ENCODE results near the gene POLR1D. TPM values are rescaled to one million over a fixed set of nuclear protein-coding genes. Genes with fewer than 3 reads are reported as not detected.

Gene POLR1D
- polyA plus RNA-seq, 1 donor (not counting 4 experiments of a cell fraction or from before 2014, with no cell fraction given) = 235 TPM

DNA sequence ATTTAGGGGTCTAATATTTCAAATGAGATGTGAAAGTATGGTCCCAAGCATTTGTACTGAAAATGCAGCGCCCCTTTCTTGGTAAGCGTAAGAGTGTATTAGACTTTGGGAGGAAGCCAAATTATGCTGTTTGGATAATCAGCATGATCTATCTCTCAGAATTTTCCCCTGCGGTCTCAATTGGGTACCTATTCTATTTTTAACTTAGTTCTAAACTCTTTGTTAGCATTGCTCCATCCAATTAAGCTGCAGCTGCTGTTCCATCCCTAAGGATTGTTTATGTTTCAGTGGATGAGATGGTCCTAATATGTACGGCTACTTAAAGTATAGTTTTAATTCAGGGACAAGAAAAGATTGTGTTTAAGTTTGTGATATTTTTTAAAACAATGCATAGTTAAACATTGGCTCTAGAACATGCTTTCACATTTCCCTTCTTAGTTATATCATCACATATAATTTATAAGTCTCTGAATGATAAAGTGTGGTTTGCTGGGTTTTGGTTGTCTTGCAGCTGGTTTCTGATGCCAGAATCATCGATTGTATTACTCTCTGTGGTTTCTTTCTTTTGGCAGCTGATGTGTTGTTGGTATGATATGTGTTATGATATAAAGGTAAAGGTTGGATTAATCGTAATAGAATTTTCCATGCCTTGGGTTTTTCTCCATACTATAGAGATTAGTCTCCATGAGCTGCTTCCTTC lies 15.0 kb downstream of the POLR1D start:
- H3K27ac ChIP-seq (ENCODE audit: control insufficient read depth, insufficient read depth, low read length) = peak overlapping the region; percentile 10

DNA sequence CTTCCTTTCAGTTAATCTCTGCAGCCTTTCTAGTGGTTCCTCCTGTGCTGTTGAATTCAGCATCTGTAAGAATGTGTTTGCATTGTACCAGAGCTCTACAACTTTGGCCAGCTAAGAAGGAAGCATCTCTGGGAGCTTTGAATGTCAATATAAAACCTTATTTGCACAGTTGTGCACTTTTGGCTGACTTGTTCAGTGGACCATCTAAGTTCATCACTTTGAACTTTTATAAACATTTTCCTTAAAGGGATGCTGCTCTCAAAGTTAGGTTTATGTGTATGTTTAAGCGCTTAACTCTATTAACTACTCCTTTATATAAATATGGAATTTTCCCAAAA lies 15.6 kb downstream of the POLR1D start:
- FAIRE-seq (no peak), DNase-seq (ENCODE audit: low read depth, low spot score) (no peak)
- H2AFZ ChIP-seq (ENCODE audit: control insufficient read depth, low read length) = no peak overlapping the region
- peaks cover 0 to 2% of the 10 kb centered on the region in 2 experiments for H3K36me3 ChIP-seq (ENCODE audit: control insufficient read depth in 2 of 2, extremely low read depth in 1 of 2, insufficient read depth in 2 of 2, low read length in 2 of 2)
- no peaks in the 10 kb centered on the region for H3K9me1 ChIP-seq (ENCODE audit: control insufficient read depth, extremely low read depth, insufficient read depth, low read length)
- H4K20me1 ChIP-seq (ENCODE audit: control insufficient read depth, extremely low read depth, insufficient read depth, low read length) = no peaks in the 10 kb centered on the region
- dilution Hi-C loops (cut with MboI; ENCODE audit: extremely low pct_ligation_motif_present, low sequenced_read_pairs) = no loop called here
- H3K9ac ChIP-seq (ENCODE audit: control insufficient read depth, extremely low read depth, insufficient read depth, low read length) = no peak overlapping the region
- peaks cover 41% of the 10 kb centered on the region for H3K79me2 ChIP-seq (ENCODE audit: control insufficient read depth, insufficient read depth, low read length)
- H3K4me2 ChIP-seq (ENCODE audit: control insufficient read depth, extremely low read depth, insufficient read depth, low read depth, low read length) = peak overlapping the region; percentile 49
- peak overlapping the region; percentile 10 for H3K27ac ChIP-seq (ENCODE audit: control insufficient read depth, insufficient read depth, low read length)
- peaks cover 61% of the 10 kb centered on the region for H3K4me1 ChIP-seq (ENCODE audit: control insufficient read depth, extremely low read depth, insufficient read depth, low read length)
- H3K9me3 ChIP-seq (ENCODE audit: control insufficient read depth, low read depth, low read length) = no peaks in the 10 kb centered on the region
- H3K4me3 ChIP-seq (ENCODE audit: control insufficient read depth in 2 of 3, extremely low read depth in 1 of 3, insufficient read depth in 2 of 3, low read depth in 1 of 3, low read length in 3 of 3) = no peak overlapping the region
- TF ChIP-seq, protein P1, sequence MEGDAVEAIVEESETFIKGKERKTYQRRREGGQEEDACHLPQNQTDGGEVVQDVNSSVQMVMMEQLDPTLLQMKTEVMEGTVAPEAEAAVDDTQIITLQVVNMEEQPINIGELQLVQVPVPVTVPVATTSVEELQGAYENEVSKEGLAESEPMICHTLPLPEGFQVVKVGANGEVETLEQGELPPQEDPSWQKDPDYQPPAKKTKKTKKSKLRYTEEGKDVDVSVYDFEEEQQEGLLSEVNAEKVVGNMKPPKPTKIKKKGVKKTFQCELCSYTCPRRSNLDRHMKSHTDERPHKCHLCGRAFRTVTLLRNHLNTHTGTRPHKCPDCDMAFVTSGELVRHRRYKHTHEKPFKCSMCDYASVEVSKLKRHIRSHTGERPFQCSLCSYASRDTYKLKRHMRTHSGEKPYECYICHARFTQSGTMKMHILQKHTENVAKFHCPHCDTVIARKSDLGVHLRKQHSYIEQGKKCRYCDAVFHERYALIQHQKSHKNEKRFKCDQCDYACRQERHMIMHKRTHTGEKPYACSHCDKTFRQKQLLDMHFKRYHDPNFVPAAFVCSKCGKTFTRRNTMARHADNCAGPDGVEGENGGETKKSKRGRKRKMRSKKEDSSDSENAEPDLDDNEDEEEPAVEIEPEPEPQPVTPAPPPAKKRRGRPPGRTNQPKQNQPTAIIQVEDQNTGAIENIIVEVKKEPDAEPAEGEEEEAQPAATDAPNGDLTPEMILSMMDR (optimal IDR thresholded peaks at IDR 0.05 in 1 of 3, IDR thresholded peaks at IDR 0.05 in 1 of 3, conservative IDR thresholded peaks at IDR 0.05 in 1 of 3; ENCODE audit: extremely low read depth in 1 of 3, insufficient read depth in 2 of 3, low read length in 3 of 3) = no peak
- TF ChIP-seq EZH2 (IDR thresholded peaks at IDR 0.05; ENCODE audit: low read length) = no peak
- H3K27me3 ChIP-seq (ENCODE audit: control insufficient read depth, extremely low read depth, insufficient read depth, low read length) = no peaks in the 10 kb centered on the region

More for the DNA sequence above, 15.0 kb downstream of the POLR1D start:
- Histone ChIP-seq H4K20me1 (ENCODE audit: control insufficient read depth, extremely low read depth, insufficient read depth, low read length) (no peaks in the 10 kb centered on the region), H3K36me3 (ENCODE audit: control insufficient read depth in 2 of 2, extremely low read depth in 1 of 2, insufficient read depth in 2 of 2, low read length in 2 of 2) (peaks cover 0 to 2% of the 10 kb centered on the region in 2 experiments), H3K27me3 (ENCODE audit: control insufficient read depth, extremely low read depth, insufficient read depth, low read length) (no peaks in the 10 kb centered on the region), H3K4me1 (ENCODE audit: control insufficient read depth, extremely low read depth, insufficient read depth, low read length) (peaks cover 56% of the 10 kb centered on the region), H3K79me2 (ENCODE audit: control insufficient read depth, insufficient read depth, low read length) (peaks cover 43% of the 10 kb centered on the region), H3K4me2 (ENCODE audit: control insufficient read depth, extremely low read depth, insufficient read depth, low read depth, low read length) (peak overlapping the region; percentile 49), H3K9me1 (ENCODE audit: control insufficient read depth, extremely low read depth, insufficient read depth, low read length) (no peaks in the 10 kb centered on the region), H2AFZ (ENCODE audit: control insufficient read depth, low read length) (no peak overlapping the region), H3K9me3 (ENCODE audit: control insufficient read depth, low read depth, low read length) (no peaks in the 10 kb centered on the region), H3K9ac (ENCODE audit: control insufficient read depth, extremely low read depth, insufficient read depth, low read length) (no peak overlapping the region), H3K4me3 (ENCODE audit: control insufficient read depth in 2 of 3, extremely low read depth in 1 of 3, insufficient read depth in 2 of 3, low read depth in 1 of 3, low read length in 3 of 3) (peak overlapping the region in 2 of 3 experiments; percentile 16 to 17)
- DNase-seq (ENCODE audit: low read depth, low spot score) (no peak), FAIRE-seq (peak; percentile 44)
- TF ChIP-seq, protein P1 (optimal IDR thresholded peaks at IDR 0.05 in 1 of 3, IDR thresholded peaks at IDR 0.05 in 1 of 3, conservative IDR thresholded peaks at IDR 0.05 in 1 of 3; ENCODE audit: extremely low read depth in 1 of 3, insufficient read depth in 2 of 3, low read length in 3 of 3) = no peak
- TF ChIP-seq EZH2 (IDR thresholded peaks at IDR 0.05; ENCODE audit: low read length) = no peak
- dilution Hi-C loops (cut with MboI; ENCODE audit: extremely low pct_ligation_motif_present, low sequenced_read_pairs) = no loop called here
